ENCODE data around the gene NCKAP5. TPM values are rescaled to one million over a fixed set of nuclear protein-coding genes. Genes with fewer than 3 reads are reported as not detected.

Gene NCKAP5
- total and polyA plus RNA-seq, 9 of the 15 experiments (the other 6 are each of a cell fraction or from before 2014, with no cell fraction given) = not detected

GRCh38 chr2:133576714-133577113, 8.5 kb upstream of the NCKAP5 start:
- no peak for FAIRE-seq
- TF ChIP-seq BRCA1 (IDR thresholded peaks at IDR 0.05) (no peak), BRCA1 (CRISPR knock-in tag; IDR thresholded peaks at IDR 0.05) (no peak), DNMT1 (IDR thresholded peaks at IDR 0.05) (no peak), TCF7 (IDR thresholded peaks at IDR 0.05; ENCODE audit: borderline replicate concordance) (no peak), E4F1 (CRISPR knock-in tag; IDR thresholded peaks at IDR 0.05; ENCODE audit: borderline replicate concordance) (no peak)
- BruUV-seq (replicated peaks) = no TSS peak
- in situ Hi-C loops (cut with MboI) (no loop called here), intact Hi-C loops (cut with micrococcal nuclease) (no loop called here)
- ChIA-PET POLR2A (no interaction called here), CTCF (ENCODE audit: low intra/inter-chr PET ratio) (no interaction called here)
- WGBS (ENCODE audit: insufficient coverage, low coverage, missing lambda C conversion rate) = 0% methylated on average over 1 of the region's 1 CpG
- Histone ChIP-seq H3K9me3 (replicated peaks; ENCODE audit: control insufficient read depth, insufficient read depth, low read depth, low read length) (no peaks in the 10 kb centered on the region), H3K27me3 (ENCODE audit: control insufficient read depth in 2 of 2, insufficient read depth in 2 of 2, low read length in 2 of 2) (no peaks in the 10 kb centered on the region), H3K4me2 (ENCODE audit: insufficient read depth, low read length) (no peak overlapping the region), H3K9me1 (ENCODE audit: control insufficient read depth, insufficient read depth, low read length) (no peaks in the 10 kb centered on the region), H3K36me3 (ENCODE audit: control insufficient read depth, insufficient read depth, low read length) (no peaks in the 10 kb centered on the region), H3K4me1 (replicated peaks in 1 of 2; ENCODE audit: control insufficient read depth in 2 of 2, insufficient read depth in 2 of 2, low read length in 2 of 2) (no peaks in the 10 kb centered on the region), H3K9ac (ENCODE audit: insufficient read depth in 1 of 2, low read depth in 2 of 2, low read length in 2 of 2) (no peak overlapping the region), H2AFZ (ENCODE audit: low read depth, low read length) (no peak overlapping the region), H4K20me1 (replicated peaks; ENCODE audit: control insufficient read depth, insufficient read depth, low read length) (no peaks in the 10 kb centered on the region), H3K27ac (ENCODE audit: extremely low read depth, low read depth, low read length) (no peak overlapping the region), H3K79me2 (ENCODE audit: control insufficient read depth, insufficient read depth, low read length) (no peaks in the 10 kb centered on the region), H3K4me3 (no peak overlapping the region)
- no peak for DNase-seq (ENCODE audit: extremely low read depth in 1 of 4, low spot score in 3 of 4)
- ATAC-seq = no peak

All from K562 (cell line).